Stimulated activated CD8-positive, alpha-beta memory T cell treated with anti-CD3 and anti-CD28 coated beads, Interleukin-7, amount 100 ng/mL, for 48 hours (primary cell): Measurements from ENCODE around the gene TIAM2.
"Not testable (repeated sequence)": the region's sequence is repeated elsewhere in the genome, so short reads cannot be mapped to it uniquely, and the experiment has no call there.

ENCODE experiments used
- DNase-seq, 2 donors: peaks; one replicate each; pipeline ENCODE4 v3.0.0-alpha.2; 2020; ENCODE audit warnings: low read depth in 1 of 2; ENCODE audit errors: extremely low read depth in 1 of 2

The TIAM2 gene

GRCh38 chr6:154989448-154989847, 5.7 kb upstream of the TIAM2 start:
- no peak for DNase-seq

DNA sequence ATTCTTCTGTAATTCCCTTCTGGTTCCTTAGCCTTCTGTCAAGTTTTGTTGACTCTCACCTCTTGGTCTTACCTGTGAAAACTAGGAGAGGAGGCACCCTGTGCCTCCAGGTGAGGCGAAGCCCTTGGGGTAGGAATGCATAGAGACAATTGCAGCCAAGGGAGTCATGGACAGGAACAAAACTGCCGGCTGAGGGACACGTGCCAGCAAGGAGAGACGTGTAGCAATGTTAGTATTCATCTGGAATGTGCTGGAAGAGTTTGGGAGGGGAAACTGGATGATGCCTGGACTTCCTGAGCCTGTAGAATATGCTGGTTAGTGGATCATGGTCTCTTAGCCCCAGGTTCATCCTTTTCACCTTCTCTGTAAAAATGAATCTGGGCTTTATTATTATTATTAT, 3.9 kb upstream of the TIAM2 start:
- no peak for DNase-seq

- DNase-seq = no peak
Observed at GRCh38 chr6:154993026-154993425, 2.1 kb upstream of the TIAM2 start.

GRCh38 chr6:154993710-154994109, 1.4 kb upstream of the TIAM2 start:
- DNase-seq = no peak

DNA sequence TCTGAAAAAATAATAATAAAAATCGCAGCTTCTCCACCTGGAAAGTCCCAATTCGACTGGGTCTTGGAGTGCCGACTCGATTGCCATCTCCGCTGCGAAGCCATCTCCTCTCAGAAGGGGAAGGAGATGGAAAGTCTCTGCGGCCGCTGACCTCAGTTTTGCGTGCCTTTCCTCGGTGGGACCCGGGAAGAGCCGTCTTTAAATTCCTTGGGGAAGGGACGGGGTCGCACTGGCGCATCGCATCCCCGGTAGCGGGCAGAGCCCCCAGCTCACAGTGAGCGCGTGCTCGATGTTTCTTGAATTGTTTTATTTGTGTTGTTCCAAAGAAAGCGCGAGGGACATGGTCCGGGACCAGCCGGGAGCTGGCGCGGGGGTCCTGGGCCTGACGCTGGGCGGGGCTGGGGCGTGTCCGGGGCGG, 270 bp upstream of the TIAM2 start:
- no peak for DNase-seq

GRCh38 chr6:154996016-154996590, 988 bp downstream of the TIAM2 start:
- DNase-seq = no peak

DNA sequence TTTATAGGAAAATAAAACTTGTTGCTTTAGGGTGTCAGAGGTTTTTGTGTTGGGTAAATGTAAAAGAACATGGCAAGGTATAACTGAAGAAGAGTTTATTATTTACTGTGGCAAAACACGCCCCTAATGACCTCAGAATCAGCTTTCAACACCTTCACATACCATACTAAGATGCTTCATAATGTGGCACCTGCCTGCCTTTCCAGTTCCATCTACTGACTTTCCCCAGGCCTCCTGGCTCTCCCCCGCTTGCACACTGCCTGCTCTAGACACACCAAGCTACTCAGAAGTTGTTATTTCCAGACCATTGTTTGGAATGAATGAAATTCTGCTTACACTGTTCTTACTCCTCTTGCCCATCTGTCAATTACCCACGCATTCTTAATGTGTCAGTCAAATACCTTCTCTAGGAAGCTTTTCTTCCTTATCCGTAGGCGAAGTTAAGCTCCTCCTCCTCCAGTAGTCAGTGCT, 1.8 kb downstream of the TIAM2 start:
- DNase-seq = no peak

- no peak for DNase-seq
Observed at GRCh38 chr6:154998855-154999254, 3.7 kb downstream of the TIAM2 start.

GRCh38 chr6:155001482-155001881, 6.4 kb downstream of the TIAM2 start:
- DNase-seq = no peak

- no peak for DNase-seq
Observed at GRCh38 chr6:155001934-155002333, 6.8 kb downstream of the TIAM2 start.

DNA sequence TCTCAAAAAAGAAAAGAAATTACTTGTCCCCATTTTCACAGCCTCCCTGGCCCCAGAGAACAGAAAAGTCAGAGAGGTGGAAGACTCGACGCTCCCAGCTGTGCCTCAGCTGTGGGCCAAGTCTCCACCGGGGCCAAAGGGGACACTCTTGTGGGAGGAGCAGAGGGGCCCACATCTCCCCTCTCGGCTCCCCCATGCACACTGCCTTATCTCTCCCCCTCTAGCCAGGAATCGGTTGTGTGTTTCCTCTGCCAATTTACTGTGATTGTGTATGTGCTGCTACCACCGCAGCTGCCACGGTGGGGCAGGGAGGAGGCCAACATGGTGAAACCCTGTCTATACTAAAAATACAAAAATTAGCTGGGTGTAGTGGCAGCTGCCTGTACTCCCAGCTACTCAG, 8.4 kb downstream of the TIAM2 start:
- no peak for DNase-seq

DNA sequence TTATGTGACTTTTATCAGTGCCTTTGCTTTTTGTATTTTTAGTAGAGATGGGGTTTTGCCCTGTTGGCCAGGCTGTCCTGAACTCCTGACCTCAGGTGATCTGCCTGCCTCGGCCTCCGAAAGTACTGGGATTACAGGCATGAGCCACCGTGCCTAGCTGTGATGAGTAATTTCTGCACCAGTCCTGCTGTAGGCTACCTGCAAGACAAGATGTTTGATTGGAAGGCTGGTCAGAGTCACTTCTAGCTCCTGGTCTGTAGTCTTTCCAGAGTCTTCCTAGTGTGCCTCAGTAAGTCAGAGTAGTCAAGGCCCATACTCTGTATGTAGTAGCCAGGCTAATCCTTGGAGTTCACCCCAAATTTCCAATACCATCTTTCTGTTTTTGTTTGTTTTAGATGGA, 8.9 kb downstream of the TIAM2 start:
- DNase-seq = no peak

DNA sequence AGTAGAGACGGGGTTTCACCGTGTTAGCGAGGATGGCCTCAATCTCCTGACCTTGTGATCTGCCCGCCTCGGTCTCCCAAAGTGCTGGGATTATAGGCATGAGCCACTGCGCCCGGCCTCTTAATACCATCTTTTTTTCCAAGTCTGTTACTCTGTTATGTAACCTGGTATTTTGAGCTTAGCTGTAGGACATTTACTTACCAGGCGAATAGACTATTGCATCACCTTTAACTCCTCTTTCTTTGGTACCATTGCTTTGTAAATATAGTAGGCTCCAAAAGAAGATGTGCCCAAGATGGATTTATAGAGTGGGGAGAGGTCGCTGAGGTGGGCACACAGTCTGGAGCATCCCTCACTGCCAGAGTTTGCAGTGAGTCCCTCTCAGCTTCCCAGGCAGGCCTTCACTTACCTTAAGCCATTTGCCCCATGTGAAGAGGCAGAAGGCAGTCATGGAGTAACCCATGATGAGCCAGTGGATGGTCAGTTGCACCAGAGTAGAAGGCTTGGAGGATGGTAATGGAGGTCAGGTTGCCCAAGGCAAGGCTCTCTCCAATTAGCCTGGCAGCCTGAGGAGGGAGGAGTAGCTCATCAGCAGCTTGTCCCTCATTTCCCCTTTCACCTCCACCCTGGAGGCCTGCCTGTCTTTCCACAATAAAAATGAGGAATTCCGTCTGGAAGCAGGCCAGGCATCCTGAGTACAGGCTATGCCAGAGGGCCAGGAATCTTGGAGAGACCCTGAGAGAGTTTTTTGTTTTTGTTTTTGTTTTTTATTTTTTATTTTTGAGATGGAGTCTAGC, 9.7 kb downstream of the TIAM2 start:
- DNase-seq = no peak

DNA sequence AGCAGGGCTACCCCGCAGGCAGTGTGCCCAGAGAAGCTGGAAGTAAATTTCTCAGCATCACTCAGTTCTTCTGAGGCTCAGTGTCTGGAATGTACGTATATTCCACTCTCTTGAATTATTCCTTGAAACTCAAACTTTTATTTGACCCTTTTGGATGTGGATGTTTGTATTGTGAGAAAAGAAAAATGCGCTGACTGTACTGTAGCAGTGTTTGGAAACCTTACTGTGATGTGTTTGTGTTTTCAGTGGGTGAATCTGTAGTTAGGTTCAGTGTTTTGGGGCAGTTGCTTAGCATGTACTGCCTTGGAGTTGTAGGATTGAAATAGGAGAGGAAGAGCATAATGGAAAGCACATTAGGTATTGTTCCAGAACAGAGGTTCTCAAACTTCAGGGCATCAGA, 13.5 kb downstream of the TIAM2 start:
- no peak for DNase-seq

DNA sequence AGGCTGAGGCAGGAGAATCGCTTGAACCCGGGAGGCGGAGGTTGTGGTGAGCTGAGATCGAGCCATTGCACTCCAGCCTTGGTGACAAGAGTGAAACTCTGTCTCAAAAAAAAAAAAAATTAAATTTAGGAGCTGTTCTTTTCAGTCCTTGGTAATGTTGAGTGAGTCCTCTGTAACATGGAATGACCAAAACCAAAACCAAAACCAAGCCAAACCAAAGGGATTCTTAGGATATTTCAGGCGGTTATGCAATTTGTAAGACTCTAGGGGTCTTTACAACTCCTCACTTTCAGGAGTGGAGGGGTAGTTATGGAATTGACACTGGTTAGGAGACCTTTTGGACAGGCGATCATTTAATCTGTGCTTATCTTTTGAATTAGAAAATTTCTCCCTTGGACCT, 15.8 kb downstream of the TIAM2 start:
- no peak for DNase-seq

- no peak for DNase-seq
Observed at GRCh38 chr6:155011809-155012291, 16.7 kb downstream of the TIAM2 start.

GRCh38 chr6:155013457-155013876, 18.4 kb downstream of the TIAM2 start:
- no peak for DNase-seq

DNA sequence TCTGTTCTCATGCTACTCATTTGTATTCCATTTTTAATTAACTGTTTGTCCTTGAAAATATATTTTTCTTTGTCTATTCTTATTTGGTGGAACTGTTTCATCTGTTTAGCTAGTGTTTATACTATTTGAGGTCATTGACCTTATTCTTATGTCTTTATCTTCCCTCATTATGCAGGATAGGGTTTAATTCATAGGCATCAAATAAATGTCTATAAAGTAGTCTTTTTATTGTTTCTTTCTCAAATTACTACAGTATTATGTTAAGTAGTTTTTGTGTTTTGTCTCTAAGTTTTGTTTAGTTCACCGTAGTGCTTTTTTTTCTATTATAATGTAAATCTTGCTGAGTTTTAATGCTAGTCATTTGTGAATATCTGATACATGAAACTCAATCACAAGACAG, 19.0 kb downstream of the TIAM2 start:
- no peak for DNase-seq

DNA sequence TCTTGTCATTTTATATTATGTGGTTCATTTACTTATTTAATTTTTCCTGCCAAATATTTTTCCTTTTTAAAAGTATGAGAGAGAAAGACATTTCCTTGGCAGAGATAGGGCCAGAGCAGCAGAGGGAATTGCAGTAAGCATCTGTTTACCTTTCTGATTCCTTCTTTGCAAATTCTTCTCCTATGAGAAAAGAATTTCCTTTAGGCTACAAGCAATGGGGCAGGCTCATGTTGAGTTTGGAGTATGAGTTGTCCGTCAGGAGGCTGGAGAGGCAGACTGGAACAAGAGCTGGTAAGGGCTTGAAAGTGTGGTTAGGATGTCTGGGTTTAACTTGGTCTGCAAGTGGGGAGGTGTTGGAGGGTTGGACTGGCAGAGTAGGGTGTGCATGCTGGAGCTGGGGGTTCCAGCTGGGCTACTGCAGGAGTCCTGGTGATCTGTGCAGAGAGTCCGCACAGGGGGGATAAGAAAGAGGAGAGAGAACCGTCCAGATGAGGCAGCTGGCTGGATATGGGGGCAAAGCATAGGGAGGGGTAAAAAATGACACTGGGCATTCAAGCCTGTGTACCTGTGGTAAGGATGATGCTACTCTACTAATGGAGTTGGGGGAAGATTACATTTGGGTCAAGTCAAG, 19.7 kb downstream of the TIAM2 start:
- DNase-seq = no peak

GRCh38 chr6:155018415-155018814, 23.3 kb downstream of the TIAM2 start:
- not testable (repeated sequence) for DNase-seq

DNA sequence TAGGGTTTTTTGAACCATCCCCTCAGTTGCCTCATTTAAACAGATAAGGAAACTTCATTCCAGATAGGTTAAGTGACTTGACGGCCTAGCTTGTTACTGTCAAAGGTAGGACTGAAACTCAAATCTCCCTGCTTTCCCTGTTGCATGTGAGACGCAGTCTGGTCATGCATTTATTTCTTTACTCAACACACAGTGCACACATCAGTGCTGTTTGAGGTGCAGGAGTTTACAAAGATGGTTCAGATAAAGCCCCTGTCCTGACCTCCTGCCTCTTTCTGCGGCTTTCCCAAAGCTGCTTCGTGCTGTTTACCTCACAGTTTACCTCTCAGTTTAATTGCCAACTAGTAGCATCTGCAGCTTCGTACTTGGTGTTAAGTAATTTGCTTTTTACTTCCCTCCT, 26.6 kb downstream of the TIAM2 start:
- no peak for DNase-seq

- DNase-seq = no peak
Observed at GRCh38 chr6:155022721-155023120, 27.6 kb downstream of the TIAM2 start.
